Muscle of leg (tissue), 16 donors: ENCODE data around the gene CFD. TPM values are rescaled to one million over a fixed set of nuclear protein-coding genes. Genes with fewer than 3 reads are reported as not detected.

ENCODE experiments used
- DNase-seq: peaks from one replicate; pipeline ENCODE4 v3.0.0; 2013
- H3K27ac ChIP-seq: one replicate; pipeline ENCODE4 v1.5.1; 2013; ENCODE audit warnings: mild to moderate bottlenecking, low read length, control low read depth
- H3K27me3 ChIP-seq: one replicate; pipeline ENCODE4 v1.6.1; 2013; ENCODE audit warnings: low read length; ENCODE audit not compliant: control insufficient read depth, insufficient read depth
- H3K36me3 ChIP-seq: one replicate; pipeline ENCODE4 v1.6.1; 2013; ENCODE audit warnings: low read length; ENCODE audit not compliant: control insufficient read depth, insufficient read depth
- H3K4me1 ChIP-seq: one replicate; pipeline ENCODE4 v1.6.1; 2013; ENCODE audit warnings: low read length; ENCODE audit not compliant: control insufficient read depth, insufficient read depth
- H3K4me3 ChIP-seq: one replicate; pipeline ENCODE4 v1.5.1; 2013; ENCODE audit warnings: low read length, control low read depth
- H3K9me3 ChIP-seq: replicated peaks from 2 replicates; pipeline ENCODE4 v1.6.1; 2013; ENCODE audit warnings: low read depth, low read length; ENCODE audit not compliant: control insufficient read depth
- WGBS: methylation state at CpG from one replicate; pipeline ENCODE4 v1.1.5; 2013; ENCODE audit warnings: missing lambda C conversion rate; ENCODE audit not compliant: insufficient coverage; 5-methylcytosine and 5-hydroxymethylcytosine counted together
- long read RNA-seq, 11 donors: transcript quantifications; one replicate each; lab custom pipeline, GENCODE V29; 2026
- polyA plus RNA-seq, 8 donors: library from polyadenylated mRNA; unstranded; fragments of 120-200 nt; gene quantifications; one replicate each; pipeline versions ENCODE4 v1.2.1 to v1.2.3, GENCODE V29; 2013; ENCODE audit warnings: inconsistent platforms in 1 of 8, low replicate concordance in 1 of 8; ENCODE audit not compliant: insufficient read length in 8 of 8, insufficient read depth in 1 of 8
- total RNA-seq: library from RNA; stranded (reverse); fragments of 120-200 nt; gene quantifications from one replicate; pipeline ENCODE4 v1.2.4, GENCODE V29; 2013

Gene CFD
- total RNA-seq (8.7 TPM), polyA plus RNA-seq (1 to 10 TPM; 1.1 to 3.2 (median 1.9) TPM)
- long read RNA-seq, donor 1, result 0 reads
- long read RNA-seq, donor 2, partial matches to known transcripts, result 0 of 2 reads
- long read RNA-seq, donor 2, other reads (novel, unspliced or antisense), result 0 of 2 reads
- long read RNA-seq, donor 3, transcript CFD-201 (5 exons, 1,201 nt), result major isoform, 5 of 5 reads
- long read RNA-seq, donor 3, partial matches to known transcripts, result 0 of 5 reads
- long read RNA-seq, donor 3, other reads (novel, unspliced or antisense), result 0 of 5 reads
- long read RNA-seq, donor 4, partial matches to known transcripts, result 0 of 1 reads
- long read RNA-seq, donor 4, other reads (novel, unspliced or antisense), result 0 of 1 reads
- long read RNA-seq, donor 5, result 0 reads
- long read RNA-seq, donor 6, partial matches to known transcripts, result 0 of 2 reads
- long read RNA-seq, donor 6, other reads (novel, unspliced or antisense), result 0 of 2 reads
- long read RNA-seq, donor 7, partial matches to known transcripts, result 0 of 1 reads
- long read RNA-seq, donor 7, other reads (novel, unspliced or antisense), result 0 of 1 reads
- long read RNA-seq, donor 8, result 0 reads
- long read RNA-seq, donor 9, result 0 reads
- long read RNA-seq, donor 10, partial matches to known transcripts, result 0 of 1 reads
- long read RNA-seq, donor 10, other reads (novel, unspliced or antisense), result 0 of 1 reads
- long read RNA-seq, donor 11, transcript CFD-201 (5 exons, 1,201 nt), result major isoform, 10 of 10 reads
- long read RNA-seq, donor 11, partial matches to known transcripts, result 0 of 10 reads
- long read RNA-seq, donor 11, other reads (novel, unspliced or antisense), result 0 of 10 reads

DNA sequence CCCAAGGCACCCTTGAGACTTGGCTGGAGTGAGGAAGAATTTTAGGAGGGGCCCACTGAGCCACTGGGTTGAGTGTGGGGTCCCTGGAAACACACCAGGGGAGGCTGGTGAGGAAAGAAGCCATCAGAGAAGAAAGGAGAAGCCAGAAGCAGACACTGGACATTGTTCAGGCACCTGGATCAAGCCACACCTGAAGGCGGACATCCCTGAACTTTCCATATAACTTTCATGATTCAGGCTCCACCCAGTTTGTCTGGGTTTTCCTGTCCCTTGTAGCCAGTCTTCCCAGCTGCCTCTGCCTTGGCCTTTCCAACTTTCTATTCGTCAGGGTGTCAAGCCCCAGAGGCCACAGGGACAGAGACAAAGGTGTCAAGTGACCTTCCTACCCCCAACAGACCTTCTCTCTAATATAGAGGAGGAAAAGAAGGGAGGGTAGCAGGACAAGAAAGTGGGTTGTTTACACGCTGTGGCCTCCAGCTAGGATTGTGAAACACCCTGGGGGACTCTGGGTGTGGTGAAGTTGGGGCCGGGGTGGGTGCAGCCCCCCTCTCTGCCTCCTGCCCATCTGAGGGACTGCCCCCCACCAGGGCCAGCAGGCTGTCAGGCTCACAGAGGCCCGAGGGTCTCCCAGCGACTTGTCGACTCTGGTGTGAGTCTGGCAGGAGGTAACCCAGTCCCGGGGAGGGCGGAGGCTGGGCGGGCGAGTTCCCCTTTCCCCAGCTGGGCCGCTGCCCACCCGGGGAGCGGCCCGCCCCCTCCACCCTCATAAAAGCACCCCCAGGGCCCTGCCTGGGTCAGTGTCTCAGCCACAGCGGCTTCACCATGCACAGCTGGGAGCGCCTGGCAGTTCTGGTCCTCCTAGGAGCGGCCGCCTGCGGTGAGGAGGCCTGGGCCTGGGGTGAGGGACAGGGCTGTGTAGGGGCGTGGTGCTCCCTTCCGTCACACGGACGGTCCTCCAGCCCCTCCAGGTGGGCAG is at the start of gene CFD:
CFD (plus strand) TSS at position 797 of the 976 bp plus-strand sequence; CDS start at position 823, 26 bp downstream.
- Histone ChIP-seq H3K27ac (no peak within 1 kb of the TSS), H3K4me3 (no peak within 1 kb of the TSS), H3K36me3 (no peaks in the 10 kb centered on the region), H3K9me3 (no peaks in the 10 kb centered on the region), H3K27me3 (peaks cover 63% of the 10 kb centered on the region), H3K4me1 (peaks cover 13% of the 10 kb centered on the region)
- DNase-seq, result peak; percentile 32
- 23% methylated on average over 14 of the region's 24 CpGs for WGBS

DNA sequence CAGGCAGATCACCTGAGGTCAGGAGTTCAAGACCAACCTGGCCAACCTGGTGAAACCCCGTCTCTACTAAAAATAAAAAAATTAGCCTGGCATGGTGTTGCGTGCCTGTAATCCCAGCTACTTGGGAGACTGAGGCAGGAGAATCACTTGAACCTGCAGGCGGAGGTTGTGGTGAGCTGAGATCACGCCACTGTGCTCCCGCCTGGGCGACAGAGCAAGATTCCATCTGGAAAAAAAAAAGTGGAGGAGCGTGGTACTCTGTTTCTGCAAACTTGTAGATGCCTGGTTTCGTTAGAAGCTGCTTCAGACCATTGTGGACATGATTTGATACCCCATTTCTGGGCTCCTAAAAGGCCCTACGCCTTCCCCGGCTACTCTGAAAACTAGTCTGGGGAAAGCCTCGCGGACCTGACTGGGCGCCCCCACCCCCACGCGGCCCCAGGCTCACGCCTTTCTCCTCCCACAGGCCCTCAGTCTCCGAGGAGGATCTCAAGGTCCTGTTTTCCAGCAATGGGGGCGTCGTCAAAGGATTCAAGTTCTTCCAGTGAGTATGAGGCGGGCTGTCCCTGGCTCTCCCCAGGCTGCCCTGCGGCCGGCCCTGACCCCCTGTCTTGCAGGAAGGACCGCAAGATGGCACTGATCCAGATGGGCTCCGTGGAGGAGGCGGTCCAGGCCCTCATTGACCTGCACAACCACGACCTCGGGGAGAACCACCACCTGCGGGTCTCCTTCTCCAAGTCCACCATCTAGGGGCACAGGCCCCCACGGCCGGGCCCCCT is 49.2 kb upstream of the CFD start:
- DNase-seq, result no peak
- H3K27ac ChIP-seq, result no peak overlapping the region
- no peaks in the 10 kb centered on the region for H3K27me3 ChIP-seq
- H3K4me3 ChIP-seq, result no peak overlapping the region
- WGBS, result 80% methylated on average over 22 of the region's 30 CpGs
- H3K4me1 ChIP-seq, result peaks cover 3% of the 10 kb centered on the region
- no peaks in the 10 kb centered on the region for H3K9me3 ChIP-seq
- H3K36me3 ChIP-seq, result peaks cover 67% of the 10 kb centered on the region

DNA sequence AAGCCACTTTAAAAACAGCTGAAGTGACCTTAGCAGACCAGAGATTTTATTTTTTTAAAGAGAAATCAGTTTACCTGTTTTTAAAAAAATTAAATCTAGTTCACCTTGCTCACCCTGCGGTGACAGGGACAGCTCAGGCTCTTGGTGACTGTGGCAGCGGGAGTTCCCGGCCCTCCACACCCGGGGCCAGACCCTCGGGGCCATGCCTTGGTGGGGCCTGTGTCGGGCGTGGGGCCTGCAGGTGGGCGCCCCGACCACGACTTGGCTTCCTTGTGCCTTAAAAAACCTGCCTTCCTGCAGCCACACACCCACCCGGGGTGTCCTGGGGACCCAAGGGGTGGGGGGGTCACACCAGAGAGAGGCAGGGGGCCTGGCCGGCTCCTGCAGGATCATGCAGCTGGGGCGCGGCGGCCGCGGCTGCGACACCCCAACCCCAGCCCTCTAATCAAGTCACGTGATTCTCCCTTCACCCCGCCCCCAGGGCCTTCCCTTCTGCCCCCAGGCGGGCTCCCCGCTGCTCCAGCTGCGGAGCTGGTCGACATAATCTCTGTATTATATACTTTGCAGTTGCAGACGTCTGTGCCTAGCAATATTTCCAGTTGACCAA is 48.5 kb upstream of the CFD start:
- H3K4me3 ChIP-seq, result no peak overlapping the region
- H3K9me3 ChIP-seq, result no peaks in the 10 kb centered on the region
- peaks cover 3% of the 10 kb centered on the region for H3K4me1 ChIP-seq
- no peaks in the 10 kb centered on the region for H3K27me3 ChIP-seq
- WGBS, result 77% methylated on average over 8 of the region's 25 CpGs
- peaks cover 62% of the 10 kb centered on the region for H3K36me3 ChIP-seq
- H3K27ac ChIP-seq, result no peak overlapping the region
- no peak for DNase-seq

DNA sequence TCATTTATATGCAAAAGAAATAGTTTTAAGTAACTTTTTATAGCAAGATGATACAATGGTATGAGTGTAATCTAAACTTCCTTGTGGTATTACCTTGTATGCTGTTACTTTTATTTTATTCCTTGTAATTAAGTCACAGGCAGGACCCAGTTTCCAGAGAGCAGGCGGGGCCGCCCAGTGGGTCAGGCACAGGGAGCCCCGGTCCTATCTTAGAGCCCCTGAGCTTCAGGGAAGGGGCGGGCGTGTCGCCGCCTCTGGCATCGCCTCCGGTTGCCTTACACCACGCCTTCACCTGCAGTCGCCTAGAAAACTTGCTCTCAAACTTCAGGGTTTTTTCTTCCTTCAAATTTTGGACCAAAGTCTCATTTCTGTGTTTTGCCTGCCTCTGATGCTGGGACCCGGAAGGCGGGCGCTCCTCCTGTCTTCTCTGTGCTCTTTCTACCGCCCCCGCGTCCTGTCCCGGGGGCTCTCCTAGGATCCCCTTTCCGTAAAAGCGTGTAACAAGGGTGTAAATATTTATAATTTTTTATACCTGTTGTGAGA is 47.9 kb upstream of the CFD start:
- H3K27me3 ChIP-seq, result no peaks in the 10 kb centered on the region
- H3K36me3 ChIP-seq, result peaks cover 59% of the 10 kb centered on the region
- H3K4me1 ChIP-seq, result peaks cover 3% of the 10 kb centered on the region
- DNase-seq, result no peak
- H3K9me3 ChIP-seq, result no peaks in the 10 kb centered on the region
- no peak overlapping the region for H3K27ac ChIP-seq
- WGBS, result 83% methylated on average over 14 of the region's 20 CpGs
- no peak overlapping the region for H3K4me3 ChIP-seq

DNA sequence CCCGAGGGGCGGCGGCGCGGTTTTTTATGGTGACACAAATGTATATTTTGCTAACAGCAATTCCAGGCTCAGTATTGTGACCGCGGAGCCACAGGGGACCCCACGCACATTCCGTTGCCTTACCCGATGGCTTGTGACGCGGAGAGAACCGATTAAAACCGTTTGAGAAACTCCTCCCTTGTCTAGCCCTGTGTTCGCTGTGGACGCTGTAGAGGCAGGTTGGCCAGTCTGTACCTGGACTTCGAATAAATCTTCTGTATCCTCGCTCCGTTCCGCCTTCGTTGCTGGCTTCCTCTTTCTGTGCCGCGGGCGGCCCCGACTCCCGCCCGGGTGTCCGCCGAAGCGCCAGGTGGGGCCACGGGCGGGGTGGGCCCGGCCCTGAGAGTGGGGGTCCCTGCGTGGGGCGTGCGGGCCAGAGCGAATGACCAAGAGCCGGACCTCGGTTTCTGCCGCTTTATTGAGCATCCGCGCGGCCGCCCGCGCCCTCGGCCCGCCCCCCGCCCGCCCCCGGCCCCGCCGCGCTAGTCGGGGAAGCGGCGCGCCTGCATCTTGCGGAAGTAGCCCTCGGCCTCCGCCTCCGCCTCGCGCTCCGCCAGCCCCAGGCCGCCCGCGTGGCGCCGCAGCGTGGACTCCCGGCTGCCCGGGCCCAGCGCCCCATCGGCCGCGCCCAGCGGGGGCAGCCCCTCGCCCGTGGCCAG is 47.3 kb upstream of the CFD start:
- no peaks in the 10 kb centered on the region for H3K9me3 ChIP-seq
- H3K4me3 ChIP-seq, result no peak overlapping the region
- H3K36me3 ChIP-seq, result peaks cover 53% of the 10 kb centered on the region
- WGBS, result 80% methylated on average over 39 of the region's 80 CpGs
- H3K4me1 ChIP-seq, result no peaks in the 10 kb centered on the region
- no peak overlapping the region for H3K27ac ChIP-seq
- no peak for DNase-seq
- H3K27me3 ChIP-seq, result no peaks in the 10 kb centered on the region

DNA sequence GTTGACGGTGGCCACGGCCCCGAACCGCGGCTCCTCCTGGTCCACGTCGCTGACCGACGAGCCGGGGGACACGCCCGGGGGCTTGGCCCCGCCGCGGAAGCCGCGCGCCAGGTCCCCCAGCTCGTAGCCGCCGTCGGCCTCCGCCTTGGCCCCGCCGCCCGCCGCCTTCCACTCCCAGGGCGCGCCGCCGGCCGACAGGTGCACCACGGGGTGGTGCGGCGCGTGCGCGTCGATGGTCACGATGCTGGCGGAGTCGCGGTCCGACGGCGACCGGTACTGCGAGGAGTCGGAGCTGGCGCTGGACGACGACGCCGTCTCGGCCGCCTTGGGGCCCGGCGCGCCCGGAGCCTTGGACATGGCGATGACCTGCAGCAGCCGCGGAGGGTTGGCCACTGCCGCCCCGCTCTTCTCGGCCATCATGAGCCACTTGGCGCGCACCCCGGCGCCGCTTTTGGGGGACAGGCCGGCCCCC is 46.7 kb upstream of the CFD start:
- 79% methylated on average over 60 of the region's 72 CpGs for WGBS
- no peak overlapping the region for H3K4me3 ChIP-seq
- H3K9me3 ChIP-seq, result no peaks in the 10 kb centered on the region
- H3K36me3 ChIP-seq, result peaks cover 47% of the 10 kb centered on the region
- no peaks in the 10 kb centered on the region for H3K27me3 ChIP-seq
- H3K27ac ChIP-seq, result no peak overlapping the region
- no peaks in the 10 kb centered on the region for H3K4me1 ChIP-seq
- DNase-seq, result no peak

DNA sequence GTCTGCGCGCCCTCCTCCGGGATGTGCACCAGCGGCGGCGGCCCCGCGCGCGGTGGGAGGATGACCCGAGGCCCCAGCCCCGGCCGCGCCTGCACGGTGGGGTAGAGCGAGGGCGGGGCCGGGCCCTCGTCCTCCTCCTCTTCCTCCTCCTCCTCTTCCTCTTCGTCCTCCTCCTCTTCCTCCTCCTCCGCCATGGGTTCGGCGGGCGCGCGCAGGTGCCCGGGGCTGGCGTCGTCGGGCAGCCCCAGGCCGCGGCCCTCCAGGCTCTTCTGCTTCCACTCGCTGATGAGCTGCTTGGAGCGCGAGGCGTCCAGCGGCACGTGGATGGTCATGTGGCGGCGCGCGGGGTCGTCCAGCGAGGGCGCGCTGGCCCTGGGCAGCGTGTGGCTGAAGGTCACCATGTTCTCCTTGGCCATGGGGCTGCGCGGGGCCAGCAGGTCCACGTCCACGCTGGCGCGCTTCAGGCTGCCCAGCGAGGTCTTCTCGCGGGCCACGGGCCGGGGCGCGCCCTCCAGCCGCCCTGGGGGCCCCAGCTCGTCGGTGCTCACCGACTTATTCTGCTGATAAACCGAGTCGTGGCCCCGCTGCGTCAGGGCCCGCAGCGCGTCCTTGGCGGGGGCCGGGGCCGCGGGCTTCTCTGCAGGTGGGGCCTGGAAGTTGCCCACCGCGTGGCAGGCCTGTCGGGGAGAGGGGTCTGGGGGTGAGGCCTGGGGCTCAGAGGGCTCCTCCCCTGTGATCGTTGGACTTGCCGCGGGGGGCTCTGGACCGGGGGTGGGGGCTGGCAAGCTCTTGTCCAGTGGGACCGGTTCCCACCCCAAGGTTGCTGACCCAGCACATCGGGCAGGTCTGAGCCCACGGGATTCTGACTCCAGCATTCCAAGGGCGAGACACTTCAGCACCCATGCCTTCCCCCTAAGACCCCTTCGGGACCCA is 46.0 kb upstream of the CFD start:
- no peaks in the 10 kb centered on the region for H3K4me1 ChIP-seq
- H3K9me3 ChIP-seq, result no peaks in the 10 kb centered on the region
- H3K27me3 ChIP-seq, result no peaks in the 10 kb centered on the region
- peaks cover 41% of the 10 kb centered on the region for H3K36me3 ChIP-seq
- no peak overlapping the region for H3K4me3 ChIP-seq
- no peak for DNase-seq
- H3K27ac ChIP-seq, result no peak overlapping the region
- 89% methylated on average over 55 of the region's 87 CpGs for WGBS
